Endothelial cell of umbilical vein (primary cell): ENCODE data around the gene CMBL. TPM values are rescaled to one million over a fixed set of nuclear protein-coding genes. Genes with fewer than 3 reads are reported as not detected.

Experiments
- BruUV-seq: library from RNA; stranded (reverse); fragments of 400-500 nt; replicated peaks from 2 replicates; lab custom pipeline; 2021; lab: Mats Ljungman, UMichigan
- CTCF ChIA-PET: fragments of 300-600, 350-600 bp; sonication (Branson Sonifier 250); formaldehyde crosslinking; loops from one replicate; lab custom pipeline; 2021; ENCODE audit warnings: antibody characterized with exemption, inconsistent platforms; lab: Charles Lee
- POLR2A ChIA-PET: fragments of 300-600, 350-600 bp; sonication (Branson Sonifier 250); formaldehyde crosslinking; loops from one replicate; lab custom pipeline; 2021; ENCODE audit warnings: antibody characterized with exemption, inconsistent platforms; lab: Charles Lee
- DNase-seq: peaks from one replicate; pipeline ENCODE4 v3.0.0-alpha.2; 2011; ENCODE audit warnings: low read depth, low spot score
- FAIRE-seq: peaks from 2 replicates; lab custom pipeline; 2011; peaks lifted over from hg19 to GRCh38; lab: Jason Lieb, UNC
- H2AFZ ChIP-seq: 2 replicates; pipeline ENCODE4 v1.6.0; 2012; ENCODE audit warnings: low read depth, low read length, control low read depth, inconsistent platforms
- H3K27ac ChIP-seq: 2 replicates; pipeline ENCODE4 v1.5.1; 2011; ENCODE audit warnings: low read depth, mild to moderate bottlenecking, control low read depth, low read length, moderate library complexity; ENCODE audit not compliant: insufficient read depth
- H3K27me3 ChIP-seq, 2 experiments: 2 replicates each; pipeline versions ENCODE4 v1.6.0 to v1.6.1; 2011; ENCODE audit warnings: low read length in 2 of 2, mixed read lengths in 1 of 2; ENCODE audit not compliant: control insufficient read depth in 2 of 2, insufficient read depth in 2 of 2
- H3K36me3 ChIP-seq, 2 experiments: 2 replicates in 1 of 2; 3 replicates in 1 of 2; pipeline ENCODE4 v1.5.1; 2011; ENCODE audit warnings: low read length in 2 of 2, mild to moderate bottlenecking in 1 of 2, moderate library complexity in 1 of 2; ENCODE audit not compliant: control insufficient read depth in 2 of 2, insufficient read depth in 2 of 2; ENCODE audit errors: extremely low read depth in 1 of 2
- H3K4me1 ChIP-seq: 3 replicates; pipeline ENCODE4 v1.5.1; 2011; ENCODE audit warnings: mild to moderate bottlenecking, low read length; ENCODE audit not compliant: control insufficient read depth, insufficient read depth; ENCODE audit errors: extremely low read depth
- H3K4me2 ChIP-seq: 2 replicates; pipeline ENCODE4 v1.6.1; 2011; ENCODE audit warnings: low read length, control low read depth, mixed read lengths; ENCODE audit not compliant: insufficient read depth
- H3K4me3 ChIP-seq, 3 experiments: fragments of 200-600 bp in 1 of 3; sonication (generic), shearing (Covaris generic) in 1 of 3; replicated peaks in 1 of 3; 2 replicates each; pipeline ENCODE4 v1.5.1; 2011 to 2016; ENCODE audit warnings: control low read depth in 3 of 3, low read length in 3 of 3, mild to moderate bottlenecking in 2 of 3, inconsistent platforms in 1 of 3, low read depth in 1 of 3, moderate library complexity in 1 of 3; ENCODE audit not compliant: insufficient read depth in 1 of 3
- H3K79me2 ChIP-seq: 2 replicates; pipeline ENCODE4 v1.6.0; 2012; ENCODE audit warnings: low read length, inconsistent platforms; ENCODE audit not compliant: control insufficient read depth, insufficient read depth
- H3K9ac ChIP-seq: replicated peaks from 2 replicates; pipeline ENCODE3; 2011; ENCODE audit warnings: low read length, control low read depth; ENCODE audit not compliant: insufficient read depth; ENCODE audit errors: extremely low read depth
- H3K9me1 ChIP-seq: replicated peaks from 3 replicates; pipeline ENCODE4 v1.6.0; 2011; ENCODE audit warnings: mild to moderate bottlenecking, low read length; ENCODE audit not compliant: control insufficient read depth, insufficient read depth; ENCODE audit errors: extremely low read depth
- H3K9me3 ChIP-seq: replicated peaks from 2 replicates; pipeline ENCODE4 v1.5.1; 2012; ENCODE audit warnings: low read length, inconsistent platforms; ENCODE audit not compliant: control insufficient read depth, insufficient read depth
- H4K20me1 ChIP-seq: replicated peaks from 2 replicates; pipeline ENCODE3; 2011; ENCODE audit warnings: mild to moderate bottlenecking, low read length; ENCODE audit not compliant: control insufficient read depth, insufficient read depth; ENCODE audit errors: extremely low read depth
- CTCF ChIP-seq, 2 donors: IDR thresholded peaks; 1 replicate in 1 of 2; 2 replicates in 1 of 2; pipeline ENCODE4 v1.5.1; 2011; ENCODE audit warnings: low read length in 2 of 2, mild to moderate bottlenecking in 2 of 2, moderate library complexity in 2 of 2, control low read depth in 1 of 2, inconsistent platforms in 1 of 2, low read depth in 1 of 2; ENCODE audit not compliant: insufficient read depth in 1 of 2; ENCODE audit errors: extremely low read depth in 1 of 2
- EZH2 ChIP-seq: IDR thresholded peaks from 2 replicates; pipeline ENCODE4 v1.6.1; 2012; ENCODE audit warnings: borderline replicate concordance, low read depth, mild to moderate bottlenecking, moderate library complexity, low read length, inconsistent platforms; ENCODE audit not compliant: severe bottlenecking
- FOS ChIP-seq: IDR thresholded peaks from 2 replicates; pipeline ENCODE4 v1.6.1; 2011; ENCODE audit warnings: mild to moderate bottlenecking, low read length, moderate library complexity, borderline replicate concordance; ENCODE audit not compliant: insufficient read depth
- GATA2 ChIP-seq: IDR thresholded peaks from 2 replicates; pipeline ENCODE4 v1.7.0; 2011; ENCODE audit warnings: low read depth, mild to moderate bottlenecking, moderate library complexity, mixed read lengths, low read length; ENCODE audit not compliant: insufficient read length, insufficient read depth
- JUN ChIP-seq: IDR thresholded peaks from 2 replicates; pipeline ENCODE4 v1.6.1; 2011; ENCODE audit warnings: borderline replicate concordance, low read depth; ENCODE audit not compliant: insufficient read length, insufficient read depth
- MAX ChIP-seq: IDR thresholded peaks from 2 replicates; pipeline ENCODE4 v1.6.1; 2011; ENCODE audit not compliant: insufficient read depth, insufficient read length
- MYC ChIP-seq: IDR thresholded peaks from one replicate; pipeline ENCODE4 v1.6.1; 2011; ENCODE audit warnings: mild to moderate bottlenecking, low read depth, low read length
- POLR2A ChIP-seq: IDR thresholded peaks from 2 replicates; pipeline ENCODE4 v1.6.1; 2012; ENCODE audit warnings: low read depth, mild to moderate bottlenecking, control low read depth, low read length
- POLR2AphosphoS5 ChIP-seq: IDR thresholded peaks from 2 replicates; pipeline ENCODE4 v1.6.1; 2012; ENCODE audit warnings: low read depth, mild to moderate bottlenecking, control low read depth, low read length, moderate library complexity; ENCODE audit not compliant: insufficient read depth
- dilution Hi-C: fragments of 300-500 bp; cut with MboI; formaldehyde crosslinking; loops from one replicate; pipeline ENCODE4 v1.15.0; 2019; ENCODE audit warnings: low sequenced_read_pairs; ENCODE audit not compliant: extremely low pct_ligation_motif_present
- intact Hi-C: fragments of 100-400 bp; cut with micrococcal nuclease; formaldehyde crosslinking; loops from one replicate; pipeline ENCODE4 v1.10.0; 2022
- polyA plus RNA-seq, 4 experiments: library from polyadenylated mRNA; depleted of rRNA in 3 of 4; stranded (reverse) in 3 of 4; unstranded in 1 of 4; fragments of >200 nt; gene quantifications; 2 replicates each; pipeline versions ENCODE4 v1.2.1 to v1.2.3, GENCODE V29; 2011 to 2012; ENCODE audit warnings: missing spikeins in 1 of 4
- total RNA-seq: library from RNA; stranded (reverse); gene quantifications from 2 replicates; pipeline ENCODE4 v1.2.3, GENCODE V29; 2021

CMBL gene
- total and polyA plus RNA-seq, 2 donors (not counting 3 experiments of a cell fraction or from before 2014, with no cell fraction given): 15.9 to 19.8 TPM

GRCh38 chr5:10289991-10290390 lies 17.7 kb downstream of the CMBL start:
- CTCF ChIA-PET: interaction anchor here (0.9 kb wide), 1 partner anchor 134 kb away, joined by 3 read pairs; no protein-coding TSS in a partner anchor
- Histone ChIP-seq H4K20me1 (no peaks in the 10 kb centered on the region), H3K79me2 (no peaks in the 10 kb centered on the region), H3K4me2 (no peak overlapping the region), H3K36me3 (no peaks in the 10 kb centered on the region), H3K27me3 (no peaks in the 10 kb centered on the region), H3K4me3 (no peak overlapping the region), H3K4me1 (no peaks in the 10 kb centered on the region), H3K9me3 (no peaks in the 10 kb centered on the region), H3K9ac (no peak overlapping the region), H3K9me1 (no peaks in the 10 kb centered on the region), H3K27ac (no peak overlapping the region), H2AFZ (no peak overlapping the region)
- no TSS peak for BruUV-seq
- FAIRE-seq (no peak), DNase-seq (no peak)
- intact Hi-C loops: no loop called here
- TF ChIP-seq FOS (no peak), MYC (no peak), MAX (no peak), POLR2AphosphoS5 (no peak), EZH2 (no peak), CTCF (IDR thresholded peaks at IDR 0.05; ENCODE audit: extremely low read depth in 1 of 2, insufficient read depth in 1 of 2, low read depth in 1 of 2, low read length in 2 of 2) (no peak), JUN (no peak), POLR2A (no peak), GATA2 (no peak)
- POLR2A ChIA-PET: no interaction called here
- dilution Hi-C loops: no loop called here
